ENCODE results near the gene GNAZ. TPM values are rescaled to one million over a fixed set of nuclear protein-coding genes. Genes with fewer than 3 reads are reported as not detected.

Gene GNAZ
- total RNA-seq, 1 donor from 2014 or later = 0.12 TPM

GRCh38 chr22:23168391-23169042 is 98.2 kb downstream of the GNAZ start:
- DNase-seq (ENCODE audit: extremely low read depth, low read depth, low spot score) = no peak

GRCh38 chr22:23169043-23169406 is 98.7 kb downstream of the GNAZ start:
- no peak for DNase-seq (ENCODE audit: extremely low read depth, low read depth, low spot score)

Other genes starting within 250 kb of the GNAZ start
- not detected in 2 replicates for gene IGLL5, start 182.7 kb upstream of the GNAZ start, total RNA-seq
- gene RSPH14, start 71.5 kb downstream of the GNAZ start, total RNA-seq = not detected in 2 replicates
- 3.5 and 7.8 TPM in 2 replicates for gene RAB36, start 75.0 kb downstream of the GNAZ start, total RNA-seq
- gene BCR, start 110.0 kb downstream of the GNAZ start, total RNA-seq = 84.6 and 90.0 TPM in 2 replicates

Data from glomerular endothelial cell (primary cell).